Breast epithelium (tissue), 3 donors: ENCODE results near the gene F8.

Experiments used
- CTCF ChIP-seq, 3 donors: fragments of 450-650 bp; IDR thresholded peaks; one replicate each; pipeline ENCODE4 v1.5.1; 2016 to 2017; ENCODE audit warnings: antibody characterized with exemption in 3 of 3, mild to moderate bottlenecking in 3 of 3, moderate library complexity in 3 of 3
- POLR2AphosphoS5 ChIP-seq, 3 donors: sonication (generic); formaldehyde crosslinking; IDR thresholded peaks; one replicate each; pipeline ENCODE4 v1.6.1; 2017; ENCODE audit warnings: antibody characterized with exemption in 3 of 3

DNA sequence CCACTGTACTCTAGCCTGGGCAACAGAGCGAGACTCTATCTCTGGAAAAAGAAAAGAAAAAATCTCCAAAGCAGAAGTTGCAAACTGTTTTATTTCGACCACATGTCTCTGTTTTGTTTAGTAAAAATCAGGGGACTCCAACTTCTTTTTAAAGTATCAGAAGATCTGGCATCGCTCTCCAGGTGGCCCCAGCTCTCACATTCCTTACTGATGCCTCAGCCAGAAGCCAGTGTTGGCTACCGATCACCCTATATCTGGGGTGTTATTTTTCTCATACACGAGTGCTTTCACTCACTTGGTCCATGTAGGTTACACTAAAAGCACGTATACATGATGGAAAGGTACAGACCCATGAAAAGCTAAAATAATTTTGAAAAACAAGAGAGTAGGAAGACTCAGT is 225.5 kb downstream of the F8 start:
- no peak for TF ChIP-seq POLR2AphosphoS5 (IDR thresholded peaks at IDR 0.05)
- TF ChIP-seq CTCF (IDR thresholded peaks at IDR 0.05): no peak
